ENCODE results near the gene PTPRN2.

PTPRN2 gene

GRCh38 chr7:158486919-158487318 is 100.7 kb downstream of the PTPRN2 start:
- FAIRE-seq, result no peak

GRCh38 chr7:158484801-158485531 is 102.7 kb downstream of the PTPRN2 start:
- FAIRE-seq, result no peak

GRCh38 chr7:158482480-158482879 is 105.1 kb downstream of the PTPRN2 start:
- FAIRE-seq, result no peak

GRCh38 chr7:158479664-158480025 is 108.0 kb downstream of the PTPRN2 start:
- FAIRE-seq, result no peak

GRCh38 chr7:158479021-158479663 is 108.5 kb downstream of the PTPRN2 start:
- no peak for FAIRE-seq

GRCh38 chr7:158477866-158478265 is 109.8 kb downstream of the PTPRN2 start:
- no peak for FAIRE-seq

- no peak for FAIRE-seq
Measured at GRCh38 chr7:158476331-158476932, 111.2 kb downstream of the PTPRN2 start.

- FAIRE-seq, result no peak
Measured at GRCh38 chr7:158475679-158476052, 112.0 kb downstream of the PTPRN2 start.

GRCh38 chr7:158475036-158475678 is 112.5 kb downstream of the PTPRN2 start:
- FAIRE-seq, result no peak

GRCh38 chr7:158474488-158474887 is 113.1 kb downstream of the PTPRN2 start:
- no peak for FAIRE-seq

GRCh38 chr7:158473946-158474345 is 113.7 kb downstream of the PTPRN2 start:
- no peak for FAIRE-seq

GRCh38 chr7:158473221-158473620 is 114.4 kb downstream of the PTPRN2 start:
- FAIRE-seq, result no peak

GRCh38 chr7:158472596-158472995 is 115.0 kb downstream of the PTPRN2 start:
- FAIRE-seq, result no peak

GRCh38 chr7:158471716-158472115 is 115.9 kb downstream of the PTPRN2 start:
- FAIRE-seq, result no peak

GRCh38 chr7:158470336-158470735 is 117.3 kb downstream of the PTPRN2 start:
- FAIRE-seq, result no peak

- no peak for FAIRE-seq
Measured at GRCh38 chr7:158469396-158470051, 118.1 kb downstream of the PTPRN2 start.

GRCh38 chr7:158468700-158469296 is 118.8 kb downstream of the PTPRN2 start:
- no peak for FAIRE-seq

GRCh38 chr7:158468181-158468580 is 119.4 kb downstream of the PTPRN2 start:
- FAIRE-seq, result no peak

GRCh38 chr7:158467562-158467961 is 120.1 kb downstream of the PTPRN2 start:
- no peak for FAIRE-seq

GRCh38 chr7:158463317-158463716 is 124.3 kb downstream of the PTPRN2 start:
- FAIRE-seq, result no peak

GRCh38 chr7:158461824-158462223 is 125.8 kb downstream of the PTPRN2 start:
- no peak for FAIRE-seq

- FAIRE-seq, result no peak
Measured at GRCh38 chr7:158460665-158461064, 127.0 kb downstream of the PTPRN2 start.

All from islet of Langerhans (tissue), 1 donor.